ENCODE measurements around the gene PLCD4.

PLCD4 gene

DNA sequence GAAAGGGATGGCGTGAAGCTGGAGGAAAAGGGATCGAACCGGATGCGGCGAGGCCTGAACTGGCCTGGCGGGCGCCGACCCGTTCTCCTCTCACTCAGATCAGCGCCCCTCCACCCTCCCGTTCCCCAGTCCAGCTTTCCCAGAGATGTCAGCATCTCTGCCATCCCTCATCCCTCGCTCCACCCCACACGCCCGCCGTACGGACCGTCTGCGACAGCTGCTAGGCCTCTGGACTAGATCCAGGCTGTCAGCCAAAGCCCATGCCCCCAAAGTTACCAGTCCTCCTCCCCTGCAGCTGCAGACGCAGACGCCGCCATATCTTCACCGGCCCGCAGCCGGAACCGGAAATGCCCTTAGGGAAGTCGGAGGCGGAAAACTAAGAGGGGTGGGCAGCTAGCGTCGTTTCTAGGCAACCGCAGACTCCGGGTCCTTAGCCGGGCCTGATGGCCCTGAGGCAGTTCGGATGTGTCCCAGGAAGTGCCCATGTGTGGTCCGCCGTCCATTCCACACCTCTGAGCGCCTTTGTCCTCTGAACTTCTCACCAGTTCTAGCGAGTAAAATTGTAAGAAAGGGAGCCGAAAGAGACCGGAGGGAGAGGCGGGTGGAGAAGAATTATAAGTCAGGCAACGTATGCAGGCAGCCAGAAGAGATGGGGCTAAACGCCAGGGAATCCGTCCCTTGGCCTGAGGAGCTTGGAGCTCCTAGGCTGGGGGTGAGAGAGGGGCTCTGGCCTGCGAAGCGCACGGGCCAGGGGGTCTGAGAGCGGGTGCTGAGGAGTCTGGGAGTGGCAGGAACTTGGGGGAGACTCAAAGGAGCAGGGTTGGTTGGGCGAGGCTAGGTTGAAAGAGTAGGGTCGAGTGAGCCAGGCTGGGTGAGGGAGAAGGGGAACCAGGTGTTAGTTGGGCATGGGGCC is 64.2 kb downstream of the PLCD4 start, which contains the start of the genes RNF25 and STK36:
RNF25 (minus strand) TSS at position 349 of the 913 bp plus-strand sequence; CDS start at position 317, 32 bp downstream.
STK36 (plus strand) TSS at position 433 of the 913 bp plus-strand sequence. CDS start 744 bp downstream, outside the sequence.
- DNase-seq, result peak; percentile 81

DNA sequence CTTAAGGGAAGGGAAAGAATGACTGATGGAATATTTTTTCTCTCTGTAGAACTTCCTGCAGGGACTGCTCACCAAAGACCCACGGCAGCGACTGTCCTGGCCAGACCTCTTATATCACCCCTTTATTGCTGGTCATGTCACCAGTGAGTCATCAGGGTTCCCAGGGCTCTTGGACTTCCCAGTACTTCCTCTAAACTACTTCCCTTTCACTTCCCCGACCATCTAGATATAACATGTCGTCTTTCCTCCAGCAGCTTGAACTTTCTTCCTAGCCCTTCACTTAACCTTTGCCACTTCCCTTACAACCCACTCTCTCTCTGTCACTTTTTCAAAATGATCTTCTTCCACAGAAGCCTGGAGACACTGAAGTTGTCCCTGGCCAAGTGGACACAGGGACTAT is 71.4 kb downstream of the PLCD4 start:
- no peak for DNase-seq

DNA sequence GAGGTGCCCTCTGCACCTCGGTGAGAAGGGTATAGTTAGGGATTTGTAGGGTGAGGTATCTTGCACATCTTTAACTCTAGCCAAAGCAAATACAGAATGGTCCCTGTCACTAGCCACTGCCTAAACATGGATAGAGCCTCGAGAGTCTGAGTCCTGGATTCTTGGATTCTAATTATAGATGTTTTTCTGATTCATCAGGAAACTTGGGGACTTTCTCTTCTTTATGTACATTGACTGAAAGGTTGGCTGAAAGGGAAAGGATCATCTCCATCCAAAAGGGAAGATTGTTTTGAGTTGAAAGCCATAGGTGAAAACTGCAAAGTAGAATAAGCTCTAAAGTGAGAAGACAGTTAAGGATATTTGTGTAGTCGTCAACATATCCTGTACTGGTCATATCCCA is 72.4 kb downstream of the PLCD4 start:
- no peak for DNase-seq
